GM18873 (cell line): Measurements from ENCODE around the gene RARB.

Source experiments
- ATAC-seq: cut with Tn5 transposase; IDR thresholded peaks from one replicate; pipeline ENCODE4 v1.9.1; 2021; ENCODE audit warnings: mild to moderate bottlenecking, moderate library complexity, moderate number of reproducible peaks; ENCODE audit not compliant: unreplicated experiment, low FRiP score

The RARB gene

GRCh38 chr3:25468866-25469319 lies 40.8 kb downstream of the RARB start:
- ATAC-seq: no peak

- ATAC-seq: no peak
Measured at GRCh38 chr3:25469558-25469957, 41.5 kb downstream of the RARB start.

- no peak for ATAC-seq
Measured at GRCh38 chr3:25471081-25471768, 43.2 kb downstream of the RARB start.

GRCh38 chr3:25472153-25472552 lies 44.1 kb downstream of the RARB start:
- ATAC-seq: no peak

GRCh38 chr3:25472731-25473130 lies 44.7 kb downstream of the RARB start:
- no peak for ATAC-seq

GRCh38 chr3:25473246-25473645 lies 45.2 kb downstream of the RARB start:
- no peak for ATAC-seq

- no peak for ATAC-seq
Measured at GRCh38 chr3:25474052-25474451, 46.0 kb downstream of the RARB start.

GRCh38 chr3:25476639-25477038 lies 48.6 kb downstream of the RARB start:
- no peak for ATAC-seq

GRCh38 chr3:25478211-25478757 lies 50.2 kb downstream of the RARB start:
- no peak for ATAC-seq

GRCh38 chr3:25478964-25479726 lies 51.1 kb downstream of the RARB start:
- ATAC-seq: no peak

GRCh38 chr3:25479727-25480010 lies 51.6 kb downstream of the RARB start:
- ATAC-seq: no peak

- ATAC-seq: no peak
Measured at GRCh38 chr3:25480811-25481210, 52.7 kb downstream of the RARB start.

GRCh38 chr3:25481386-25481785 lies 53.3 kb downstream of the RARB start:
- ATAC-seq: no peak

- no peak for ATAC-seq
Measured at GRCh38 chr3:25483456-25483855, 55.4 kb downstream of the RARB start.

GRCh38 chr3:25485673-25486072 lies 57.6 kb downstream of the RARB start:
- no peak for ATAC-seq

GRCh38 chr3:25486932-25487331 lies 58.9 kb downstream of the RARB start:
- ATAC-seq: no peak

GRCh38 chr3:25489858-25490593 lies 62.0 kb downstream of the RARB start:
- no peak for ATAC-seq

- no peak for ATAC-seq
Measured at GRCh38 chr3:25493246-25493645, 65.2 kb downstream of the RARB start.

GRCh38 chr3:25493786-25494185 lies 65.7 kb downstream of the RARB start:
- ATAC-seq: no peak

GRCh38 chr3:25495304-25495703 lies 67.2 kb downstream of the RARB start:
- ATAC-seq: no peak

GRCh38 chr3:25495726-25496253 lies 67.7 kb downstream of the RARB start:
- ATAC-seq: no peak
